Astrocyte of the cerebellum (primary cell): ENCODE data around the gene PRKN.
"Not testable (repeated sequence)": the region's sequence is repeated elsewhere in the genome, so short reads cannot be mapped to it uniquely, and the experiment has no call there.

Experiments
- DNase-seq: peaks from one replicate; pipeline ENCODE4 v3.0.0-alpha.2; 2011; ENCODE audit warnings: low read depth
- H3K4me3 ChIP-seq: 2 replicates; pipeline ENCODE4 v1.5.1; 2011; ENCODE audit warnings: mild to moderate bottlenecking, low read depth, low read length, moderate library complexity
- CTCF ChIP-seq: IDR thresholded peaks from 2 replicates; pipeline ENCODE4 v1.5.1; 2012; ENCODE audit warnings: low read length, low read depth, moderate library complexity, mild to moderate bottlenecking; ENCODE audit errors: missing control alignments
- in situ Hi-C: cut with HindIII; loops from 2 replicates; pipeline ENCODE4 v1.10.0; 2017; ENCODE audit warnings: low sequenced_read_pairs

The PRKN gene

DNA sequence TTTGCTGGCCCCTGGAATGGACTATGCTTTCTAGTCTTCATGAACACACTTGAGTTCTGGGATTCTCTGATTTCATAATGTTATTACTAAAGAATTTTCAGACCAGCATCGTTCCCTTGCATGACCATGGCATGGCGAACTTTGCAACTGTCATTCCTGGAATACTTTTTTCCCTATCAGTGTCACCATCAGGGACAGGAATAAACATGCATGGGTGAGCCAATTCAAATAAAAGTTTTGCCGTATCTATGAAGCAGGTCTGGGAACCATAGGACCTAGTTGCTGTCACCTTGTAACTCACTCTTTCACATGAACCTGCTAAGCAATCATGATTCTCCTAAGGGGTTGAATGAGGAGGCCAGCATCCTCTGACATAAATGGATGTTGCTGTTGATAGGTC is 1385.5 kb downstream of the PRKN start:
- no peak for TF ChIP-seq CTCF
- in situ Hi-C loops: no loop called here
- no peak overlapping the region for H3K4me3 ChIP-seq
- no peak for DNase-seq

- in situ Hi-C loops: no loop called here
Measured at GRCh38 chr6:161341638-161342037, 1385.9 kb downstream of the PRKN start.

GRCh38 chr6:161338015-161338414 is 1389.6 kb downstream of the PRKN start:
- no peak for TF ChIP-seq CTCF
- no peak for DNase-seq
- in situ Hi-C loops: no loop called here
- H3K4me3 ChIP-seq: no peak overlapping the region

More at GRCh38 chr6:161341638-161342037, 1385.9 kb downstream of the PRKN start:
- no peak for DNase-seq
- H3K4me3 ChIP-seq: no peak overlapping the region
- TF ChIP-seq CTCF: no peak

DNA sequence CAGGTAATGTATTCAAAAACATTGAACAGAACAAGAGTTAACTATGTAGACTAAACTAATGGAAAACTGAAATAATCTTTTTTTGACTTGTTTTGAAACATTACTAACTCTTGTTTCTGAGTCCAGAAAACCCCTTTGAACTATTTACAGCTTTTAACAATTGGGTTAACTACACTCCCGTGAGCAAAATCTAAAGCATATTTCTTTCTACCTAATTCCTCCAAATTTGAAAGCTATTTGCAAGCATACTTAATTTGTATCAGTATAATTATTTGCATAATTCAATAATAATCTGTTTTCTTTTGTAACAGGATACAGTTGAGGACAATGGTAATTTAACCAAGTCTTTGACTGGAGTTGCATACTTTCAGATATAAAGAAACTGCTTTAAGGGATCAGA is 1391.1 kb downstream of the PRKN start:
- H3K4me3 ChIP-seq: no peak overlapping the region
- in situ Hi-C loops: no loop called here
- TF ChIP-seq CTCF: no peak
- no peak for DNase-seq

DNA sequence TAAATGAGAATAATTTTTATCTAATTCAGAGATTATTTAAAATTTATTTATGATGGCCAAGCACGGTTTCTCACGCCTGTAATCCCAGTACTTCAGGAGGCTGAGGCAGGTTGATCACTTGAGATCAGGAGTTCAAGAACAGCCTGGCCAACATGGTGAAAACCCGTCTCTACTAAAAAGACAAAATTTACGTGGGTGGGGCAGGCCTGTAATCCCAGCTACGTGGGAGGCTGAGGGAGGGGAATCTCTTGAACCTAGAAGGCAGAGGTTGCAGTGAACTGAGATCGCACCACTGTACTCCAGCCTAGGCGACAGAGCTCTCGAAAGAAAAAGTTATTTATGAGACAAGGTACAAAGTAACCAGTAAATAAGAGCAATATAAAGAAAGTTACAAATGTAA is 1394.2 kb downstream of the PRKN start:
- H3K4me3 ChIP-seq: no peak overlapping the region
- DNase-seq: no peak
- no peak for TF ChIP-seq CTCF
- in situ Hi-C loops: no loop called here

DNA sequence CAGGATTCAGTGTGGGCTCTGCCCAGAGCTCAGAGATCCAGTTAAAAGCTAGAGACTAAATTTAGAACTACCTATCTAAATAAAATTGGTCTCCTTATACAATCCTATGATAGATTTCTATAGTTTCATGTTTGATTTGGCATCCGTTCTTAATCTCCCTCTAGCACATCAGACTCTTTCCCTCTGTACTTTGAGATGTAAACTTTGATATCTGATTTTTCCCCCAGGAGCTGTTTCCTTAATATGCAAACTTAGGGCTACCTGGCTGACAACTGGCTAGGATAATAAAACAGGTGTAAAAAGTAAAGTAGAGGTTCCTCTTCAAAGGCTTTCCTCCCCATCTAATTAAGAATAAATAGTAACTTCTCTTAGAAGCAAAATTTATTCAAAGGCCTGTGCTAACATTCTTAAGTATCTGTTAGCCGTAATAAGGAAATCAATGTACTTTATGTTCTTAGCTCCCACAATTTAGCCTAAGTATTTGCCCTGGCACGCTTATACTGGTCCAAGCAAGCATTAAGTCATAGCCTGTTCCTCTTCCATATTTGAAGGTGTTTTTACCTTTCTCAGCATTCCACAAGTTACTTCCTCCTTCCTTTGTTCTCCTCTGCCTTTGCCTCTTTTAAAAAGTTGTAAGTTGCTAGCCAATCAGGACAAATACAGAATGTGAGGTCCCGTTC is 1396.0 kb downstream of the PRKN start:
- in situ Hi-C loops, H3K4me3 ChIP-seq, DNase-seq: not testable (repeated sequence)

DNA sequence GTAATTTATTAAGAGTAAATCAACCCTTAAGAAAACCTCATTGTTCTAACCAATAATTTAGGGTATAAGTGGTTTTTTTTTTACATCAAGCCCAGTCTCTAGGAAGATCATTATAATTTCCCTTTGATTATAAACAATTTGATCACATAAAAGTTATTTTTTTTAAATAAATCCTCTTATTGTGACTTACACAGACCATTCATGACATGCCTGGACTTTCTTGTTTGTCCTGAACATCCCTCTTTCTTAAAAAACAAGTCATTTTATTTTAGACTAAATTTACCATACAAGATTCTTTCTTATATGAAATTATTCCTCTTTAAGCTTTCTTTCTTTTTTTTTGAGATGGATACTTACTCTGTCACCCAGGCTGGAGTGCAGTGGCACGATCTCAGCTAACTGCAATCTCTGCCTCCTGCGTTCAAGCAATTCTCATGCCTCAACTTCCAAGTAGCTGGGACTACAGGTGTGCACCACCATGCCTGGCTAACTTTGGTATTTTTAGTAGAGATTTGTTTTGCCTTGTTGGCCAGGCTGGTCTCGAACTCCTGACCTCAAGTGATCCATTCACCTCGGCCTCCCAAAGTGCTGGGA is 1400.1 kb downstream of the PRKN start:
- TF ChIP-seq CTCF: no peak
- no peak overlapping the region for H3K4me3 ChIP-seq
- no peak for DNase-seq
- in situ Hi-C loops: no loop called here
